ENCODE measurements around the gene ERFE. TPM values are rescaled to one million over a fixed set of nuclear protein-coding genes. Genes with fewer than 3 reads are reported as not detected.
"Not testable (repeated sequence)": the region's sequence is repeated elsewhere in the genome, so short reads cannot be mapped to it uniquely, and the experiment has no call there.

Gene ERFE
- total RNA-seq, 1 donor from 2014 or later = not detected

- ATAC-seq = no peak
- DNase-seq (ENCODE audit: low spot score) = no peak
Observed at GRCh38 chr2:238168196-238169047, 9.7 kb downstream of the ERFE start.

- ATAC-seq (peak; percentile 42), DNase-seq (ENCODE audit: low spot score) (no peak)
Observed at GRCh38 chr2:238169048-238169707, 10.4 kb downstream of the ERFE start.

- ATAC-seq (peak; percentile 67), DNase-seq (ENCODE audit: low spot score) (no peak)
Observed at GRCh38 chr2:238169708-238170251, 11.0 kb downstream of the ERFE start.

GRCh38 chr2:238170386-238171071, 11.8 kb downstream of the ERFE start:
- ATAC-seq (no peak), DNase-seq (ENCODE audit: low spot score) (no peak)

- not testable (repeated sequence) for ATAC-seq; DNase-seq (ENCODE audit: low spot score)
Observed at GRCh38 chr2:238171072-238171431, 12.3 kb downstream of the ERFE start.

- no peak for ATAC-seq
Observed at GRCh38 chr2:238171575-238172187, 12.9 kb downstream of the ERFE start.

GRCh38 chr2:238172439-238172838, 13.7 kb downstream of the ERFE start:
- no peak for ATAC-seq
- DNase-seq (ENCODE audit: low spot score) = no peak

More at GRCh38 chr2:238171575-238172187, 12.9 kb downstream of the ERFE start:
- DNase-seq (ENCODE audit: low spot score) = no peak

- no peak for DNase-seq (ENCODE audit: low spot score)
- no peak for ATAC-seq
Observed at GRCh38 chr2:238173692-238174091, 14.9 kb downstream of the ERFE start.

GRCh38 chr2:238174291-238174690, 15.5 kb downstream of the ERFE start:
- ATAC-seq (no peak), DNase-seq (ENCODE audit: low spot score) (no peak)

GRCh38 chr2:238174701-238175100, 15.9 kb downstream of the ERFE start:
- no peak for DNase-seq (ENCODE audit: low spot score)

GRCh38 chr2:238176613-238177012, 17.8 kb downstream of the ERFE start:
- no peak for DNase-seq (ENCODE audit: low spot score)
- ATAC-seq = no peak

More at GRCh38 chr2:238174701-238175100, 15.9 kb downstream of the ERFE start:
- ATAC-seq = no peak

- no peak for ATAC-seq
- DNase-seq (ENCODE audit: low spot score) = no peak
Observed at GRCh38 chr2:238180554-238180953, 21.8 kb downstream of the ERFE start.

- ATAC-seq = no peak
- DNase-seq (ENCODE audit: low spot score) = no peak
Observed at GRCh38 chr2:238182362-238182761, 23.6 kb downstream of the ERFE start.

GRCh38 chr2:238183821-238184220, 25.1 kb downstream of the ERFE start:
- ATAC-seq (no peak), DNase-seq (ENCODE audit: low spot score) (no peak)

GRCh38 chr2:238187618-238188548, 29.1 kb downstream of the ERFE start:
- ATAC-seq = no peak

GRCh38 chr2:238190445-238190844, 31.7 kb downstream of the ERFE start:
- ATAC-seq (no peak), DNase-seq (ENCODE audit: low spot score) (no peak)

More at GRCh38 chr2:238187618-238188548, 29.1 kb downstream of the ERFE start:
- no peak for DNase-seq (ENCODE audit: low spot score)

GRCh38 chr2:238202326-238203093, 43.7 kb downstream of the ERFE start:
- DNase-seq (ENCODE audit: low spot score) (no peak), ATAC-seq (no peak)

- ATAC-seq = peak; percentile 98
- DNase-seq (ENCODE audit: low spot score) = peak; percentile 90
Observed at GRCh38 chr2:238203094-238203972, 44.6 kb downstream of the ERFE start, which contains the start of gene ILKAP. ILKAP (minus strand) TSS chr2:238203695; CDS start chr2:238203553, 142 bp downstream.

All from left lobe of liver (tissue), 2 donors.